Stimulated activated CD4-positive, alpha-beta T cell treated with anti-CD3 and anti-CD28 coated beads, Interleukin-12 subunit alpha, Interleukin-12 subunit beta, amount 100 ng/mL, for 24 hours (primary cell): ENCODE results near the gene TWNK.

ENCODE experiments used
- DNase-seq, 2 experiments: peaks; one replicate each; pipeline ENCODE4 v3.0.0-alpha.2; 2020; ENCODE audit warnings: low read depth in 2 of 2

Gene TWNK

GRCh38 chr10:100996678-100997359, 9.5 kb downstream of the TWNK start:
- DNase-seq, result peak in 1 of 2 experiments; percentile 27

DNA sequence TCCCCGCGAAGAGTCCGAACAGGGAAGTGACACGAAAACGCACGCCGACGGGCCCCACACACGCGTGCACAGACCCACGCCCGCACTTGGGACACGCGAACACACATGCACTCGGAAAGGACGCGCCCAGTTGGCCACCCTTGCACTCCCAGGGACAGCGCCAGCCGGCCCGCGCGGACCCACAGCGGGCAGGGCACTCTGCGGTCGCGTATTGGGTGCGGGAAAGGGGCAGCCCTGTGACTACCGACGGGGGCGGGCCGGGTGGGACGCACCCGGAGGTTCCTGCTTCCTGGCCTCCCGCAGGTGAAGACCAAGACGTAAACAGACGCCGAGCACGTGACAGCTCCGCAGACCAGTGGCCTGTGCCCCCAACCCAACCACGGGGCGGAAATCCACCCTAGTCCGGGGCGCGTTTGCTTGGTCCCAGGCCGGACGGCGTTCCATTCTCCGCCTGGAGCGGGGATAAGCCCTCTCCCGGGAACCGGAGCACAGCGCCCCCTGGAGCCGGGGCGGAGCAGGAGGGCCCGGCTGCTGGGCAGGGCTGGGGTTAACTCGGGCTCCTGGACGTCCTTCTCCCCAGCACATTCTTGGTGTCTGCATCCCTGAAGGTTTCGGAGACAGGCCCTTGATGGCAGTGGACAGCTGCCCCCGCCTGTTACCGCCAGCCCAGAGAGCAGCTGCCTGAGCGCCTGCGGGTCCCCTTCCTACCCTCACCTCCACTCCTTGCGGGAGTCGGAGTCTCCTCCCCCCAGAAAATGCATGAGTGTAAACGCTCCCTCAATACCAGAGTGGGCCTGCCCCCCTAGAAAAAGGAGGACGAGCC, 10.2 kb downstream of the TWNK start:
- DNase-seq, result peak; percentile 43 to 64

DNA sequence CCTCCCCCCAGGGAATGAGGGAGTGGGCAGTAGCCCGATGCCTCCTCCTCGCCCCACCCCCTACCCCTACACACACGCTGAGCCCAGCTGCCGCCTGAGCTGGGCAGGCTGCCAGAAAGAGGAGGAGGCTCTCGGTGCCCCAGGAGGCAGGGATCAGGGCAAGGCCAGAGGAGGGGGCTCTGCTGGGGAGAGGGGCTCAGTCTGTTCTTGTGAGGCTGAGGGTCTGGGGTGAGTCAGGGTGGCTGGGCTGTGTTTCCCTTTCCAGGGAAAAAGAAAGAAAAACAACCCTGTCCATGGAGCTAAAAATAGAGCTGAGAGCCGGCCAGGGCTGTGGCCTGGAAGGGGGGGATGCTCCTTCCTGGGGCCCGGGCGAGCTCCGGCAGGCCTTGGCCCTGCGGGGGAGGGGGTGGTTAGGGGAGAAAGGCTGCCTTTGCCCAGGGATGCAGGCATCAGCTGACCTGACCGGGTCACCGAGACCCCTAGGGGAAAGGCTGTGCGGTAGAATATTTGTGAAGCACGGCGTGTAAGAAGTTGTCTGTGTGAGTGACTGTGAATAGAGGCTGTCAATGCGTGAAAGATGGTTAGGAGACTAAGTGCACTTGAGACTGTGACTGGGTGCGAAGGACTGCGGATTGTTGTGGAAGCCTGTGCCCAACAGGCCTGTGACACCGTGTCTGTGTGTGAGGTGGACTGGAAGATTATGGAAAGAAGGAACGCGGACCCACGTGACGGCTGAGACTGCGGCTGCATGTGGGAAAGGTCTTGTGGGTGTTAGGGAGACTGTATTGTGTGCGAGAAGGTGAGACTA, 11.0 kb downstream of the TWNK start:
- DNase-seq, result peak in 1 of 2 experiments; percentile 60

- peak; percentile 62 for DNase-seq
These were observed 11.8 kb downstream of the TWNK start for GRCh38 chr10:100998991-100999741.

DNA sequence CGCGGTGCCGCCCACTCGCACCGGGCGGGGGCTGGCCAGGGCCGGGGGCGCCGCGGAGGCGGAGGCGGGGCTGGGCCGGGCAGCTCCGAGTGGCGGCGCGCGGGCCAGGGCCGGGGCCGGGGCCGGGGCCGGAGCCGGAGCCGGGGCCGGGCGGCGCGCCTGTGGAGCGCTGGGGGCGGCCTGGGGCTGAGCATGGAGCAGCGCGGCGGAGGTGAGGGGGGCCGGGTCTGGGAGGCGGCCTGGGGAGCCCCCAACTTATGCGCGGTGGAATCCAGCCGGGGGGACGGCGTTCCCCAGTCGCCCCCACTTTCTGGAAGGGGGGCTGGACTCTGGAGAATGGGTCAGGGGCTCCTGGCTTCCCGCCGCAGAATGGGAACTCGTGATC, 12.4 kb downstream of the TWNK start, which contains the start of gene LZTS2:
Gene LZTS2, plus strand, starts transcription at position 67 of the 385 bp plus-strand sequence. CDS start 2,731 bp downstream, outside the sequence.
- no peak for DNase-seq

- no peak for DNase-seq
These were observed 13.0 kb downstream of the TWNK start for GRCh38 chr10:101000127-101000914.

DNA sequence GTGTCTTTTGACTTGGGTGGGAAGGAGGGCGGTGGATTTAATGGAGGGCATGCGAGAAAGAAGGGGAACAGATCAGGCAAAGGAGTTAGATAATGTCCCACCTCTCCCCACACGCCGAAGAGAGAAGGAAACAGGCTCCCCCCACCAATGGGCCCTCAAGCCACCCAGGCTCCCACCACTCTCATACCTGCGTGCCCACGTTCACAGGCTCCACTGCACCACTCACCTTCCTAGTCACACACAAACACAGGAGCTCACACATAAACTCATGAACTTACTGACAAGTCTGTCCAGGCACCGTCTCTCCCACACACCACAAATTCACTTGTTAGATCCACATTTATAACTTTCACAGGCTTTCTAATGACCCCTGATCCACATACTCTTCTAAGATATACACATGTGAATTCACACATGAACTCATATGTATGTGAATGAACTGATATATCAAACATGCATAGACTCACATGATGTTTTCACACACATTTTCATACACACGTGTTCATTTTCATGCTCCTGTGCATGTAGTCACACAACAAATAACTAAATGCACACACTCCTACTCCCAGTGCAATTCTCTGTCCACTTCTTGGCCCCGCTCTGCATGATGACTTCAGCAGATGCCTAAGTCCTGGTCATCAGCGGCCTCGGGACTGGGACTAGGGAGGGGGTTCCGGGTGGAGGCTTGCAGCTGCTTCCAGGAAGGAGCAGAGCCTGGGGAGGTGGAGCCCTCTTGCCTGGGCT, 13.7 kb downstream of the TWNK start:
- no peak for DNase-seq

- no peak for DNase-seq
These were observed 14.3 kb downstream of the TWNK start for GRCh38 chr10:101001659-101002035.

GRCh38 chr10:101002456-101002855, 15.1 kb downstream of the TWNK start:
- no peak for DNase-seq

- no peak for DNase-seq
These were observed 16.4 kb downstream of the TWNK start for GRCh38 chr10:101003639-101004206.

DNA sequence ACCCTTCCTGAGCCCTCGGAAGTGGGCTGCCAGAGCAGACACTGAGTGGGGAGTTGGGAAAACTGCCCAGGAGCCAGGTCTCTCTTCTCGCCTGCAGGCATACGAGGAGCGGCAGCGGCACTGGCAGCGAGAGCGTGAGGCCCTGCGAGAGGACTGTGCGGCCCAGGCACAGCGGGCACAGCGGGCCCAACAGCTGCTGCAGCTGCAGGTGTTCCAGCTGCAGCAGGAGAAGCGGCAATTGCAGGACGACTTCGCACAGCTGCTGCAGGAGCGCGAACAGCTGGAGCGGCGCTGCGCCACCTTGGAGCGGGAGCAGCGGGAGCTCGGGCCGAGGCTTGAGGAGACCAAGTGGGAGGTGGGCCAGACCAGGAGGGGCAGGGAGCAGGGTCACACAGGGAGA, 18.0 kb downstream of the TWNK start:
- no peak for DNase-seq

- no peak for DNase-seq
These were observed 18.7 kb downstream of the TWNK start for GRCh38 chr10:101005869-101006567.

- no peak for DNase-seq
These were observed 19.3 kb downstream of the TWNK start for GRCh38 chr10:101006593-101007098.

DNA sequence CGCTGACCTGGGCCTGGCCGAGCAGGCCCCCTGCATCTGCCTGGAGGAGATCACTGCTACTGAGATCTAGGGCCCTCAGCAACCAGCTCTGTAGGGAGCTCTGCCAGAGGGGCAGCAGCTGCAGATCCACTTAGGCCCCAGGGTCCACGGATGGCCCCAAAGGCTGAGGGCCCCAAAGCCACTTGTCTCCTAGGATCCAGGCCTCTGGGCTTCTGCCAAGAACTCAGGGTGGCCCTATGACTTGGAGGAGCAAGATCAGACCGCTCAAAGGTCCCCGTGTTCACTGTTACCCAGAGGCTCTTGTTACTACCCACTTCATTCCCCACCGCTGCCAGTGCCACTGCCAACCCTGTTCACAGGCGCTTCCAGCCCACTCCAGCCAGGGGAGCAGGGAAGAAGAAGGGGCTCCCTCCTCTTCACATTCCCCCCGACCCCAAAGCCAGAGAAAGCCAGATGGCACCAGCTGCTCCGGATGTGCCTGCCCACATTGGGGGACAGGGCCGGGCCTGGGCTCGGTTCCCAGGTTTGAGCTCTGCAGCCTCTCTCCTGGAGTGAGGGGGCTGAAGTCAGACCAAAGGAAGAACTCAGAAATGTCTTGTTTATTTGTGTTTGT, 19.9 kb downstream of the TWNK start:
- no peak for DNase-seq

- no peak for DNase-seq
These were observed 20.8 kb downstream of the TWNK start for GRCh38 chr10:101007915-101008822.

- DNase-seq, result no peak
These were observed 21.6 kb downstream of the TWNK start for GRCh38 chr10:101008823-101009423.

GRCh38 chr10:101010329-101010728, 23.0 kb downstream of the TWNK start:
- DNase-seq, result no peak
